ENCODE results near the gene CCK.

DNA sequence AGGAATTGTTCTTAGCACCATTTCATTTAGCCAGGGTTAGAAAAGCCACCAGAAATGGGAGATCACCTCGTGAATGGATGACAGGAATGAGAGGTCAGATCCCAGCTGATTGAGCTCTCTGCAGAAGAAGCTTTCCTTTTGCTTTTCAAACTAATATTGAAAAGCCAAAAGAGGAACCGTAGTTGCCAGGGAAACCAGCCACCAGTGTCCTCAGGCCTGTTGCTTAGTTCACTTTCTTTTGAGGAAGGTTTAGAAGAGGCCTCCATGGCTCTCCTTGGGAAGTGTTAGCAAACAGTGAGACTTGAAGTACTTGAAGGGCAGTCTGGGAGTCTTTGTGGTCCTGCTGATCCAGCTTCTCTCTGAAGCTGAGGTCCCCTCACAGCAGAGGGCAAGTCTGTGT lies 7.4 kb upstream of the CCK start:
- TF ChIP-seq, protein P1, sequence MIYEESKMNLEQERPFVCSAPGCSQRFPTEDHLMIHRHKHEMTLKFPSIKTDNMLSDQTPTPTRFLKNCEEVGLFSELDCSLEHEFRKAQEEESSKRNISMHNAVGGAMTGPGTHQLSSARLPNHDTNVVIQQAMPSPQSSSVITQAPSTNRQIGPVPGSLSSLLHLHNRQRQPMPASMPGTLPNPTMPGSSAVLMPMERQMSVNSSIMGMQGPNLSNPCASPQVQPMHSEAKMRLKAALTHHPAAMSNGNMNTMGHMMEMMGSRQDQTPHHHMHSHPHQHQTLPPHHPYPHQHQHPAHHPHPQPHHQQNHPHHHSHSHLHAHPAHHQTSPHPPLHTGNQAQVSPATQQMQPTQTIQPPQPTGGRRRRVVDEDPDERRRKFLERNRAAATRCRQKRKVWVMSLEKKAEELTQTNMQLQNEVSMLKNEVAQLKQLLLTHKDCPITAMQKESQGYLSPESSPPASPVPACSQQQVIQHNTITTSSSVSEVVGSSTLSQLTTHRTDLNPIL (CRISPR knock-in tag; IDR thresholded peaks at IDR 0.05; ENCODE audit: low read depth): no peak
- TF ChIP-seq ZFP3 (CRISPR knock-in tag; IDR thresholded peaks at IDR 0.05) (no peak), ZFP30 (CRISPR knock-in tag; IDR thresholded peaks at IDR 0.05) (no peak), ZC3H10 (CRISPR knock-in tag; IDR thresholded peaks at IDR 0.05) (no peak), TCF4 (CRISPR knock-in tag; IDR thresholded peaks at IDR 0.05; ENCODE audit: borderline replicate concordance) (no peak), PPARA (CRISPR knock-in tag; IDR thresholded peaks at IDR 0.05; ENCODE audit: borderline replicate concordance) (no peak), ARNTL (CRISPR knock-in tag; IDR thresholded peaks at IDR 0.05; ENCODE audit: borderline replicate concordance, low read depth) (no peak)
- TF ChIP-seq, protein P2, sequence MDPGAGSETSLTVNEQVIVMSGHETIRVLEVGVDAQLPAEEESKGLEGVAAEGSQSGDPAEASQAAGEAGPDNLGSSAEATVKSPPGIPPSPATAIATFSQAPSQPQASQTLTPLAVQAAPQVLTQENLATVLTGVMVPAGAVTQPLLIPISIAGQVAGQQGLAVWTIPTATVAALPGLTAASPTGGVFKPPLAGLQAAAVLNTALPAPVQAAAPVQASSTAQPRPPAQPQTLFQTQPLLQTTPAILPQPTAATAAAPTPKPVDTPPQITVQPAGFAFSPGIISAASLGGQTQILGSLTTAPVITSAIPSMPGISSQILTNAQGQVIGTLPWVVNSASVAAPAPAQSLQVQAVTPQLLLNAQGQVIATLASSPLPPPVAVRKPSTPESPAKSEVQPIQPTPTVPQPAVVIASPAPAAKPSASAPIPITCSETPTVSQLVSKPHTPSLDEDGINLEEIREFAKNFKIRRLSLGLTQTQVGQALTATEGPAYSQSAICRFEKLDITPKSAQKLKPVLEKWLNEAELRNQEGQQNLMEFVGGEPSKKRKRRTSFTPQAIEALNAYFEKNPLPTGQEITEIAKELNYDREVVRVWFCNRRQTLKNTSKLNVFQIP (CRISPR knock-in tag; IDR thresholded peaks at IDR 0.05; ENCODE audit: borderline replicate concordance, low read depth): no peak
- TF ChIP-seq, protein P3, sequence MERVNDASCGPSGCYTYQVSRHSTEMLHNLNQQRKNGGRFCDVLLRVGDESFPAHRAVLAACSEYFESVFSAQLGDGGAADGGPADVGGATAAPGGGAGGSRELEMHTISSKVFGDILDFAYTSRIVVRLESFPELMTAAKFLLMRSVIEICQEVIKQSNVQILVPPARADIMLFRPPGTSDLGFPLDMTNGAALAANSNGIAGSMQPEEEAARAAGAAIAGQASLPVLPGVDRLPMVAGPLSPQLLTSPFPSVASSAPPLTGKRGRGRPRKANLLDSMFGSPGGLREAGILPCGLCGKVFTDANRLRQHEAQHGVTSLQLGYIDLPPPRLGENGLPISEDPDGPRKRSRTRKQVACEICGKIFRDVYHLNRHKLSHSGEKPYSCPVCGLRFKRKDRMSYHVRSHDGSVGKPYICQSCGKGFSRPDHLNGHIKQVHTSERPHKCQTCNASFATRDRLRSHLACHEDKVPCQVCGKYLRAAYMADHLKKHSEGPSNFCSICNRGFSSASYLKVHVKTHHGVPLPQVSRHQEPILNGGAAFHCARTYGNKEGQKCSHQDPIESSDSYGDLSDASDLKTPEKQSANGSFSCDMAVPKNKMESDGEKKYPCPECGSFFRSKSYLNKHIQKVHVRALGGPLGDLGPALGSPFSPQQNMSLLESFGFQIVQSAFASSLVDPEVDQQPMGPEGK (CRISPR knock-in tag; IDR thresholded peaks at IDR 0.05; ENCODE audit: borderline replicate concordance): no peak
